NCI-H748 treated with DMSO at 0.1 percent for 48 hours (cell line): Measurements from ENCODE around the gene INPP5A.

ENCODE experiments used
- DNase-seq: peaks from one replicate; lab custom pipeline; 2025; lab: John Stamatoyannopoulos, UW

Gene INPP5A

GRCh38 chr10:132745971-132746370 lies 208.4 kb downstream of the INPP5A start:
- DNase-seq, result no peak

GRCh38 chr10:132746386-132746785 lies 208.8 kb downstream of the INPP5A start:
- DNase-seq, result no peak

- DNase-seq, result no peak
These were observed 209.4 kb downstream of the INPP5A start for GRCh38 chr10:132746801-132747625.

- DNase-seq, result no peak
These were observed 210.5 kb downstream of the INPP5A start for GRCh38 chr10:132748135-132748534.

GRCh38 chr10:132748545-132749370 lies 211.2 kb downstream of the INPP5A start:
- no peak for DNase-seq

GRCh38 chr10:132749371-132749795 lies 211.8 kb downstream of the INPP5A start:
- DNase-seq, result no peak

DNA sequence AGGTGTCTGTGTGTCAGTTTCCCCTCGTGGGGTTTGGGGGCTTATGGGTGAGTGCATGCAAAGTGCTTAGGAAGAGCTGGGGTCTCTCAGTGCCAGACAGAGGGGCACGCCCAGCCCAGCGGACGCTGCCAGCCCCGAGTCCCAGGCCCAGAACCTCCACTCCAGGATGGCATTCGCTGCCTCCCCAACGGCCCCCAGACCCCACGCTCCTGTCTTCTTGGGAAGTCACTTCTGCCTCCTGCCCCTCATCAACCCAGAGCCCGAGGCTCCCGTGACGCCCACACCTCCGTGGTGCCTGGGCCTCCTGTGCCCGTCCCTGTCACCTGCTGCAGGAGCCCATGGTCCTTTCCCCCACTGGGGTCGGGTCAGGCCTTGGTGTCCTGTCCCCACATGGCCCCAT lies 213.3 kb downstream of the INPP5A start:
- no peak for DNase-seq

- no peak for DNase-seq
These were observed 214.8 kb downstream of the INPP5A start for GRCh38 chr10:132752378-132752777.

DNA sequence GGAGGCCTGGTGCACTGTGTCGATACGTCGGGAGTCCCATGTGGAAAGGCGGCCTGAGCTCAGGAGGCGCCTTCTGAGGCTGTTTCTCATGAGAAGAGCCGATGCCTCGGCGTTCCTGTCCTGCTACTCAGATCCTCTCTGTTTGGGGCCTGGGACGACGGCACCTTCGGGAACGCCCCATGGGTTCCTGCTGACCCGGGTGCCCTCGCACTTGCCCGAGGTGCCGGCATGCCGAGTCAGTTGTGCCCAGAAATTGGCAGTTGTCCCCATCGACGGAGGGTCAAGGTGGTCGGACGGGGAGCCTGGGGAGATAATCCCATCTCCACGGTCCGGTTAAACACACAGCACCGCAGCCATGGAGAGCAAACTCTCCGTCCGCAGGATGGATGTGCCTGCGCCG lies 215.4 kb downstream of the INPP5A start:
- no peak for DNase-seq

DNA sequence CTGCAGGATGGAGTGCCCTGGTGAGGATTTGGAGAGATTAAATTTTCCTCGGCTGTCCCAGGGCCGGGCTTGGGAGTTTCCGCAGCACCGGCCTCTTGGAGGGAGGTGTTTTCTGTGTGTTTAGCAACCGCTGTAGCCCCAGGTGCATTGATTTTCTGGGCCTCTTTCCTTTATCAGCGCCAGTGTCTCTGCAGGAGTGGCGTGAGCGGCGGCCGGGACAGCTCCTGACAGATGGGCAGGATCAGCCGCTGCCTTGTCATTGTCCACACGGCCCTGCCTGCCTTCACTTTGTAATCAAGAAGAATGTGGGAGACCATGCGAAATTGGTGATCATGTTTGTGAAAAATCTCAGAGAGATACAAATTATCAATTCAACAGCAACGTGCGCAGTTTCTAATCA lies 216.0 kb downstream of the INPP5A start:
- DNase-seq, result no peak

DNA sequence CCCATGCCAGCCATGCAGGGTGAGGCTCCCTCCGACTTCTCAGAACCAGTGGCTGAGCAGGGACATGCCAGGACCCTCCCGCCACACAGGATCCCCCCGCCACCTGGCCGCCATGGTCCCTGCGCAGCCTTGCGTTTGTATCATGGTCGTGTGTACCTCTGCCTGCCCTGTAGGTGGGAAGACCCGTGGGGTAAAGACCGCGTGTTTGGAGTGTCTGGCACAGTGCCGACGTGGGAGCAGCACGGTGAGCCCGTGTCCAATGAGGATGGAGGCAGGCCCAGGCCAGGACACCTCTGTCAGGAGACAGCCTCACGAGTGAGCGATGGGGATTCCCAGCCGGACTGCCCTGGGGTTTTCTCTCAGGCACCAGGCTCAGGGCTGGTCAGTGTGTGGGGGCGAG lies 216.5 kb downstream of the INPP5A start:
- no peak for DNase-seq

- no peak for DNase-seq
These were observed 217.7 kb downstream of the INPP5A start for GRCh38 chr10:132755166-132755711.

GRCh38 chr10:132756591-132756990 lies 219.0 kb downstream of the INPP5A start:
- DNase-seq, result no peak

DNA sequence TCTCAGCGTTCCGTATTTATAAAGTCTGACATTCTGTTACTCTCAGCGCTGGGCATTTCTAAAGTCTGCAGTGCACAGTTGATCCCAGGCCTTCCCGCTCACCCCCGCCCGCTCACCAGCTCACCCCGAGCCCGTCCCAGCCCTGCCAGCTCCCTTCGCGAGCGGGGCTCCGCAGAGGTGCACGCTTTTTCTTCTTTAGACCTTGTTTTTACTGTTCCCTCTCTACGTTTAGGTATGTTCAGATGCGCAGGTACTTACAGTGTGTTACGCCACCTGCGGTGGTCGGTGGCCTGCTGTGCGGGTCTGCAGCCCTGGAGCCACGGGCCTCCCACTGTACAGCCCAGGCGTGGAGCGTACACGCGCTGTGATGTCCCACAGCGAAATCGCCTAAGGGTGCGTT lies 219.6 kb downstream of the INPP5A start:
- no peak for DNase-seq

DNA sequence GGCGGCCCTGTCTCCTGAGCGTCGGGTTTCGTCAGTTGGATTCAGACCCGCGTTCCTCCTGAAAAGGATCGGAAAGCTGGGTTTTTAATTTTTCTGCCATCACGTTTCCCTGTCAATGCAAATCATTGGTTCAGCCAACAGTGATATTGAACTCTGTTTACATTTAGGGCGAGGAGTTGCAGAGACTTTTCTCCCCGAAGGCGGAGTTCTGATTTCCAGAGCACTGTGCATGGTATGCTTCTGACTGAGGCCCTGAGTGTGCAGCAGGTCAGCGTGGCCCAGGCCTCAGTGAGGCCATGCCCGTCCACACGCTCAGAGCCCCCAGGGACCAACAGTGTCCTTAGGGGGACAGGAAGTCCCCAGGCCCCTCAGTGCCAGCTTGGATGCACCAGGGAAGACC lies 221.3 kb downstream of the INPP5A start:
- DNase-seq, result no peak

- no peak for DNase-seq
These were observed 223.9 kb downstream of the INPP5A start for GRCh38 chr10:132761395-132762060.

- no peak for DNase-seq
These were observed 224.7 kb downstream of the INPP5A start for GRCh38 chr10:132762267-132762666.

DNA sequence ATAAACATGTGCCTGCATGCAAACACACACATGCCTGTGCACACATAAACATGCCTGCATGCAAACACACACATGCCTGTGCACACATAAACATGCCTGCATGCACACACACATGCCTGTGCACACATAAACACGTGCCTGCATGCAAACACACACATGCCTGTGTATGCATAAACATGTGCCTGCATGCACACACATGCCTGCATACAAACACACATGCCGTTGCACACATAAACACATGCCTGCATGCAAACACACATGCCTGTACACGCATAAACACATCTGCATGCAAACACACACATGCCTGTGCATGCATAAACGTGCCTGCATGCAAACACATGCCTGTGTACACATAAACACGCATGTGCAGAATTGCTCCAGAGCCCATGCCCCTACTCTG lies 226.0 kb downstream of the INPP5A start:
- DNase-seq, result no peak

DNA sequence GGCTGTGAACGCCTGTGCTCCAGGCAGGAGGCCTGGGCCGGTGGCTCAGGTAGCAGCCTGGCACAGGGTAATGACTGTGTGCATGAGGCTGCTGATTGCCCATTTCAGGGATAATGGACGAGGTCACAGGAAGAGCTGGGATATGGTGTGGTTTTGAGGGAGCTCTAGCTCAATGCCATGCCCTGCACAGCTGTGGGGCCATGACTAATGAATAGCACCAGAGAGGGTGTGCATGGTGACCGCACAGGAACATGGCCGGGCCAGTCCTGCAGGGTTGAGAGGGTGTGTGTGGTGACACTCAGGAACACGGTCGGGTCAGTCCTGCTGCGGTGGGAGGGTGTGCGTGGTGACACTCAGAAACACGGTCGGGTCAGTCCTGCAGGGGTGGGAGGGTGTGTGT lies 226.5 kb downstream of the INPP5A start:
- no peak for DNase-seq

GRCh38 chr10:132765435-132765834 lies 227.8 kb downstream of the INPP5A start:
- no peak for DNase-seq

- no peak for DNase-seq
These were observed 228.7 kb downstream of the INPP5A start for GRCh38 chr10:132766291-132766690.
